ENCODE data around the gene SMC1B.
A peak's percentile ranks its signal among the peaks of the same experiment; 100 is the strongest.
"Not testable (repeated sequence)": the region's sequence is repeated elsewhere in the genome, so short reads cannot be mapped to it uniquely, and the experiment has no call there.

The SMC1B gene

DNA sequence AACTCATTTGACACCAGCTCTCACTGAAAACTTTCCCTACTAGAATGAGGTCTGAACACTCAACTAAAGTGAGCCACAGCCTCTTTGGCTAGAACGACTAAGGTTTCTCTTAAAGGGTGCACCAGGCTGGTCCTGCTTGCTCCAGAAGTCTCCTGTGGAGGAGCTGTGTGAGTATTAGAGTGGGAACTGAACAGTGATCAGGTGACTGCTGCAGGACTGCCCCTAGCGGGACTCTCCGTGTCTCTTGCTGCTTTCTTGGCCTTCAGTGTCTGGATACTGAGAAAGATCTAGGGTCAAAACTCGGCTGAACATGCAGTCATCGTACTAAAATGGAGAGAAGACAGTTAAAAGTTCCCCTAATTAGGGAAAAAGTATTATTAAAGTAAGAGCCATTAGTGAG is 69.1 kb downstream of the SMC1B start:
- no peak for DNase-seq

DNA sequence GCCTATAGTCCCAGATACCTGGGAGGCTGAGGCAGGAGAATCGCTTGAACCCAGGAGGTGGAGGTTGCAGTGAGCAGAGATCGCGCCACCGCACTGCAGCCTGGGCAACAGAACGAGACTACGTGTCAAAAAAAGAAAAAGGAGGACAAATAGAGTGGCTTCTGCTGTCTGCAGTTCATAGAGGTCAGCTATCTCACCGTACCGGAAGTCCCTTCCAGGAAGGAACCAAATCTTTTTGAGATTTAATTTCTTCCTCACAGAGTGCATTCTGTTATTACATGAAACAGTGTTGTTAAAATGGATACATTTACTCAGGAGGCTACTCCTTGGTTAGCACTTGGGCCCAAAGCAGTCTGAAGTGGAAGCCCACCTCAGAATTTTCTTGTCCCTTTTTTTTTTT is 70.3 kb downstream of the SMC1B start:
- no peak for DNase-seq

DNA sequence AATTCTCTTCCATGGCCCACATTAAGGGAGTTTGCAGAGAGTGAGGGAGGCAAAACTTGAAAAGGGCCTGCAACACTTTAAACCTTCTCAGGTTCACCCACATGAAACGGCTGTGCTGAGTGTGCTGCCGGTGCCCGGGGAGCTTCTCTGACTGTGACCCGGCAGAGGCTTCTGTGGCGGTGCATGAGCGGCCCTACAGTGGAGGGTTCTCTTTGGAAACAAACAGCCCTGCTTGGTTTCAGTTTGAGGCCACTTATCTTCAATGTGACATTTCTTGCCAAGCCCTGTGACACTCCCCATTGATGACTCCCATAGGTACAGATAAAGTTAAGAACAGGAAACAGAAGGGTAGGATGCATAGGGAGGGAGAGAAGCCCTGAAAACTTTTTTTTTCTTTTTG is 71.9 kb downstream of the SMC1B start:
- peak; percentile 52 for DNase-seq

DNA sequence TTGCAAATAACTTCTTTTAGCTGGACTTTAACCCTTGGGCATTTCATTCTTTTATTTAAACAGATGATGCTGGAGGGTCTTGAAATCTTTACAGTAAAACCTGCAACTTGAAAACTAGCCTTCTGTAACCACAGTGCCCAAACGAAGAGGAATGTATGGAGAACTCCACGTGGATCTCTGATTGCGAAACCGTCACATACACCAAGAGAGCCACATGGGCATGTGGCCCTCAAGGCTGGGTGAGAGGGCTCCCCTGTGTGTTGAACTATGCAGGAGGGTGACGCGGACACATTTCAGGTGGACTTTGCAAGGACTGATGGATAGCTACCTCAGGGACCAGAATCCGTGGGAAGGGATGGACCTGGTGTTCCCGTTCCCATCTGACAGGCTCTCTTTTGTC is 73.1 kb downstream of the SMC1B start:
- DNase-seq: no peak

DNA sequence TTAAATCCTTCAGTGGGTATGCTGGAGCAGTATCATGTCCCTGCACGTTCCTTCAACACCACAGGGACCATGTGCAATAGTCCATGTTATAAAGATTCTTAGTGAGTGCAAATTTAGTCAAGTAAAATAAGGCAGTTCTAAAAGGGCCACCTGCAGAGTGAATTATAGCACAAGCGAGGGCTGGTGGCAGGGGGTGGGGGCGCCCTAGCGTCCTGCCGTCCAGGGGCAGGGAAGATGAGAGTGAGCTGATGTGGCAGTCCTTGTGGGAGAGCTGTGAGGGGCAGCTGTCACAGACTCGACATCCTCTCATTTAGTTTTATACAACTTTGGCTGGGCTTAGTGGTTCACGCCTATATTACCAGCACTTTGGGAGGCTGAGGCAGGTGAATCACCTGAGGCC is 74.6 kb downstream of the SMC1B start:
- no peak for DNase-seq

DNA sequence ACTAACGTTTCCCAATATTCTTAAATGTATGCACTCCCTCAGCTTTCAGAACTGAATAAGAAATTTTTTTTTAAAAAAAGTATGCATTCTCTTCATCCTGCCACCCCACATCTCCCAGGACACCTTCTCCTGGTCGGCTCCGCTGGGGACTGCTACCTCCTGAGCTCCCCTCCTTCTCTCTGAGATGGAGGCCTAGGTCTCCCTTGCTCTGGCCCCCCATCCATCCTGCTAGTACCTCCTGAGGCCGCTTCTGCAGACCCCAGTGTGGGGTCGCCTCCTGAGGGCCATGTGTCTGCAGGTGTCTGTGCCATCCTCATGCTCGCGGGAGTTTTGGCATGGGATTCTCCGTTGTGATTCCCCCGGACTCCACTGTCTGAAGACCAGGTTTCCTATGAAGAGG is 75.9 kb downstream of the SMC1B start:
- no peak for DNase-seq

DNA sequence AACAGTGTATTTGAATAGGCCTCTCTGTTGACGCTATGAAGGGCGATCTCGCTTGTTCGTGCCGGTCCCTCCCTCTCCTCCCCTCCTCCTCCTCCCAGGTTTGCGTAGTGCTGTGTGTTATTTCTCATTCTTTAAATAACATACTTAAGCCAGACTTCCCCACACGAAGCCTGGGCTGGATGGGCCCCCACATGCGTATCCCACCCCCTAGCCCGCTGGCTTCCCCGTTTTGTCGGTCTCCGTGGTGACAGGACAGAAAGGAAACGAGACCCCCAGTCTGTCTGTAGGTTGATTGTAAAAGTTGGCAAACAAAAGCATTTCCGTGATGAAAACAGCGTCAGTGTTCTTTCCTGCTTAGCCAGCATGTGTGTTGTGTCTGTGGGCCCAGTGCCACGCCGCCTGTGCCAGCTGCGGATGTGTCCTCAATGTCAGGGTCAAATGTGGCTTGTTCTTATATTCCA is 76.4 kb downstream of the SMC1B start:
- no peak for DNase-seq

DNA sequence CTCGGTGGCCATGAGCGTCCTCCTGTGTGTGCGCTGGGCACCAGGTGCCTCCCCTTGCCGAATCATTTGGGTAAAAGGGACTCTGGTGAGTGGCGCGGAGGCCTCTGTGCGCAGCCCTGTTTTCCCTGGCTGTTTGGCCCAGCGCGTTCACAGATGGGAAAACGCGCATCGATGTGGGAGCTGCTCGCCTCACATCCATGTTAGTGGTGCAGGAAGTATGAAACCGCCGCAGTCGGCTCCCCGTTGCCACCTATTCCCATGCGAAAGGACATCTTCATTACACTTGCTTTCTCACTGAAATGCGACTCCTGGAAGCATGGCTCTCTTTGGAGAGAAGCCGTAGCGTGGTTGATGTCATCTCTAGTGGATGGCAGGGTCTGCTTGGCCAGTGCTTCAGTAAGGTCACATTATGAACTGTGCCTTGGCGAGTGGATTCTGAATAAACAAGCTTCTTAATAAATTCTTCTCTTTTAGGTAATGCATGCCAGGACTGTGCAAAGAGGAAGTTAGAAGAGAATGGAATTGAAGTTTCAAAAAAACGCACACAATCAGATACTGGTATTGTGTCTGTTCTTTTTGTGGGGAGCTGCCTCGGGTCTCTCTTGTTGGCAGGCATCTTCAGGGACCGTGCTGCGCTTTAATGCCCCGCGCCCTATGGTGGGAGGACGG is 77.4 kb downstream of the SMC1B start:
- DNase-seq: no peak

DNA sequence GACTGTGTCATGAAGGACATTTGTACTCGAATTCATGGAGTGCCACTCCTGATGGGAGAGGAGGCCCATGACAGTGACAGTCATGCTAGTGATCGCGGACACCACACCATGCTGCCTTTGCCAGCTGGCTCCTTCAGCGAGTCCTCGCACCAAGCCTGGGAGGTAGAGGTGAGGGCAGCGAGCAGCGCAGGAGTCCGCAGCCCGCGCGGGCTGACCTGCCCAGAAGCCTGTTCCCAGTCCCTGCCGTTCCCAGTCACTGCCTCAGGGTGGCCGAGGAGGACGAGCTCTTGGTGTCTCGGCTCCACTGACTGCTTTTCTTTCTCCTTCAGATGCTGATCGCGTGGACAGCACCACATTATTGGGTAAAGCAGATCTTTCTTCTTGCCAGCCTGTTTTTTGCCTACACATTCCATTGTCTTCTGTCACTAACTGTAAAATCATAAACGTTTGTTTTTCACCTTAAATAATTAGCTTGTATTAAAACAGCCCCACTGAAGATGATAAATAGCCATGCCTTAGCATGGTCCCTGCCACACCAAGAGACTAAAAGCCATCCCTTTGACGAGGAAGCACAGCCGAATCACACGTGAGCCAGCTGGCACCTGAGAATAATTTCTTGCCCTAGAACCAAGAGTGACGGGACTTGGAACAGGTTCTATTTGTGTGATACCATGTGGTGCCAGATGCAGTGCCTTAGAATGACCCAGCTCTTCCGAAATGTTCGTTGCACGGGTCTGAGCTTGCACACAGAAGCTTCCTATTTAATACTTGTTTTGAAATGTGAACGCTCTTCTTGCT is 78.2 kb downstream of the SMC1B start:
- DNase-seq: no peak

DNA sequence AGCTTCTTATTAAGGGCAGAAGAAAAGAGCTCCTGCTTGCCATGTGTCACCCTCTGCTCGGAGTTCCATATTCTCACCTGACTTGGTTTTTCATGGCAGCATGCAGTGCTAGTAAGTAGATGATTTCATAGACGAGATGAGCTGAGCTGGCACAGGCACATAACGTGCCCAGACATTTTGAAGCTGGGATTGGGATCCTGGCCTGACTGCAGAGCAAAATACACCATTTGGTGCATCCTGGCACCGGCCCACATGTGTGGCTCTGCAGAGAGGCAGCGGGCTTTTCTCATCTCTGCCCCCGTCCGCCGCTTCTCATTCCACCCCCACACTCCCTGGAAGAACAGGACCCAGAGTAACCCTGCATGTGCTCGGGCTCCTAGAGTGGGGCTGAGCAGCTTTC is 78.9 kb downstream of the SMC1B start:
- no peak for DNase-seq

DNA sequence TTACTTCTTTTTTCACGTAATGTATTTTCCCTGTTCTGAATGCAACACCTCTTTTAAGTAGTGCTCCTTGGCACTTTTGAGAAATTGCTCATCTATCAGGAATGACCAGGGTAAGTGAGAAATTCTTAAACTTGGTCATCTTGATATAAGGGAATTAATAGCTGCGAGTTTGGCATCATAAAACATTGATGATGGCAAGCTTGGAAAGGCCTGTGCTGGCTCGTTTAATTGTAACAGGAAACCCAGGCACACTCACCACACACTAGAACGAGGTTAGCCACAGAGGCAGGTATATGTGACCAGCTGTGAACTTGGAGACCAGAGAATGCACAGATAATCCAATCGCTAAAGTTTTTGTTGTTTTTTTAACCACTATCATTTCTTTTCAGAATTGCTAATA is 79.3 kb downstream of the SMC1B start:
- DNase-seq: no peak

DNA sequence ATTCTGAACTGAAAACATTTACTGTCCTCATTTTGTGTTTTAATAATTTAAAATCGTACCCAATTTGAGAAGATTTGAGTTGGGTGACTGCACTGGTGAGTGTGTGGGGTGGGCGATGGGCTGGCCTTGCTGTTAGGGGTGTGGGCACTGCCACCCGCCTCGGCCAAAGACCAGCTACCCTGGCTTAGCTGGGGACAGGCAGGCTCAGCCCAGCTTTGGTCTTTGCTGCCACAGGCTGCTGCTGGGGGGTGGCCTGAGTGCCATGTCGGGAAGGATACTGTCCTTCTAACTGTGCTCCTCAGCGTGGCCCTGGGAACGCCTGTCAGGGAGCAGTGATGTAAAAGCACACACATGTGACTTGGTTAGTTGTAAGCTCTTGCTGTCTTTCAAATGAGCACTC is 81.4 kb downstream of the SMC1B start:
- DNase-seq: no peak

DNA sequence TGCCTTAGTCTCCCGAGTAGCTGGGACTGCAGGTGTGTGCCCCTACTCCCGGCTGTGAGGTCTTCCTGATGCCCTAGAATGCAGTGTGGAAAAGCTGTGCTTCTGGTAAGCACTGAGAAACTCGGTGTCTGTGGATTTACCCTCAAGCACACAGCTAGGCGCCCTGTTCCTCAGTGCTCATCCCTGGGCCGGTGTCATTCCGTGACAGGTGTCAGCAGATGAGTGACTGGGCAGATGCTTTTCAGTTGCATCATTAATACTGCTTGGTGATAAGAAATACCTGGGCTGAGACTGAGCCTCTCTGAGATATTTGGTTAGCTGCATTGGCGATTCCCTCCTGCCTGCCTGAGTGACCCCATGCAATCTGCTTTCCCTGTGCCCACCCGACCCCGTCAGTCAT is 81.9 kb downstream of the SMC1B start:
- DNase-seq: no peak

DNA sequence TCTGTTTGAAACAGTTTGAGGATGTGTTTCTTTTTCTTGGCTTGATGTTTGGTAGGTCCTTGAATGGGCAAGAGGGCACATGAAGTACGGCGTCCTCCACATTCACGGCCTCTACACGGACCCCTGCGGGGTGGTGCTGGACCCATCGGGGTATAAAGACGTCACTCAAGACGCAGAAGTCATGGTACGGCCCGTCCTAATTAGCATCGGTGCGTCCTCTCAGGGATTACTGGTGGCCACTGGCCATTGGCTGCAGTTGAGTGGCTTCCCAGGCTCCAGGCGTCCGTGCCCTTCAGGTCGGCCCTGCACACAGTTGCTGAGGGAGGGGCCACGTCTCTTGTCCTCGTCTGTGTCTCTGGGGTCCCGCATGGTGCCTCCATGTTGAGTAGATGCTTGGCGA is 82.9 kb downstream of the SMC1B start:
- no peak for DNase-seq

DNA sequence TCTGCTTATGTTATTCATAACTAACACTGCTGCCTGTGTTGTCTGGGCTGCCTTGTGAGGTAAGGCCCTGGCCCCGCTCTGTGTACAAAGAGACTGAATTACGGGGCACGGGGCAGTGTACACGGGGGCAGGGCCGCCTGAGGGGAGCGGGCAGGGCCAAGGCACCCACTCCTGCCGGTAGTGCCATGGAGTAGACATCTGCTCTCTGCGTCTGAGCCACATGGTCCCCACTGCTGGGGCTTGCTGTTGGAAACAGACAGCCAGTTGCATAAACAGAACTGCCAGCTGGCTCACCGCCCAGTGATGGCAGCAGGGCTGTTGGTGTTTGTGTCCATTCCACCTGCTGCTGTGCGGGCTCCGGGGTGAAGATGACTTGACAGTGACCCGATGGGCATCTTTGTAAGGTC is 83.9 kb downstream of the SMC1B start:
- DNase-seq: no peak

DNA sequence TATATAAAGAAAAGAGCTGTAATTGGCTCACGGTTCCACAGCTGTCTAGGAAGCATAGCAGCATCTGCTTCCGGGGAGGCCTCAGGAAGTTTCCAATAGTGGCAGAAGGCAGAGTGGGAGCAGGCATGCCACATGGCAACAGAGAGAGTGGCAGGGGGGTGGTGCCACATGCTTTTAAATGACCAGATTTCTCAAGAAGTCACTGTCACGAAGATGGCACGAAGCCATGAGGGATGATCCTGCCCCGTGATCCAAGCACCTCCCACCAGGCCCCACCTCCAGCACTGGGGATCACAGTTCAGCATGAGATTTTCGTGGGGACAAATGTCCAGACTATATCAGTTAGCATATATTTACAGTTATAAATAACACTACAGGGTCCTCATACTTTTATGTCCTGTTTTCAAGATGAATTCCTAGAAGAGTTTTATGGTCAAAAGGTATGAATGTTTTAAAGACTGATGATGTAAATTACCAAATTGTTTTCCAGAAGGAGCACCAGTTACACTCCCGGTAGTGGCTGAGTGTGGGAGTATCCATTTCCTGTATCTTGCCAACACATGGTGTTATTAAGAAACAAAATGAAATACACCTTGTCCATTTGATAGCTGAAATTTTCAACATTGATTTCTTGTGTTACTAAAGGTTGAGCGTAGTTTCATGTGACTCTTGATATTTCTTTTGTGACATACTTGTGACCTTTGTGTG is 84.4 kb downstream of the SMC1B start:
- no peak for DNase-seq

DNA sequence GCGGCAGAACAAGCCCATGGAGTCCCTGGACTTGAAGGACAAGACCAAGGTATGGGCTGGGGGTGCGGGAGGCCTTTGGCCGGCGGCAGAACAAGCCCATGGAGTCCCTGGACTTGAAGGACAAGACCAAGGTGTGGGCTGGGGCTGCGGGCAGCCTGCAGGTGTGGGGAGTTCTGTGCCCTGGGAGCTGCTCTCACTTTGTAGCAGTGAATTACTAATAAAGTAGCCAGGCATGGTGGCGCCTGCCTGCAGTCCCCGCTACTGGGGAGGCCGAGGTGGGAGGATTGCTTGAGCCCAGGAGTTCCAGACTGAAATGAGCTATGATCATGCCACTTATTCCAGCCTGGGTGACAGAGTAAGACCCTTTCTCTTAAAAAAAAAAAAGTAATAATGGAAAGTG is 85.1 kb downstream of the SMC1B start:
- DNase-seq: not testable (repeated sequence)

DNA sequence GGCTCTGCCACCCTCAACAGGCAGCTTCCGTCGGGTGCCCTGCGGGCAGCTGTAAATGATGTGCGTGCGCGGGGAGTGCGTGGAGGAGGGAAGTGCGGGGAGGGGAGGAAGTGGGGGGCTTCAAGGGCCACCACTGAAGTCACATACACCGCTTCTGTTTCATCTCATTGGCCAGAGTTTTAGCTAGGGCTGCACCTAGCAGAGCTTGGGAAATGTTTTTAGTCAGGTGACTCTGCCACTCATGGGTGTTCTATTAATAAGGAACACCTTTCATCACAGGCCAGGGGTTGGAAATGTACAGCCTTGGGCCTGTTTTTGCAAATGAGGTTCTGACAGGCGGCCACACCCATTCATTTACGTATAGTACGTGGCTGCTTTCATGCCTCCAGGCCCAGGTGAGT is 89.1 kb downstream of the SMC1B start:
- DNase-seq: no peak

DNA sequence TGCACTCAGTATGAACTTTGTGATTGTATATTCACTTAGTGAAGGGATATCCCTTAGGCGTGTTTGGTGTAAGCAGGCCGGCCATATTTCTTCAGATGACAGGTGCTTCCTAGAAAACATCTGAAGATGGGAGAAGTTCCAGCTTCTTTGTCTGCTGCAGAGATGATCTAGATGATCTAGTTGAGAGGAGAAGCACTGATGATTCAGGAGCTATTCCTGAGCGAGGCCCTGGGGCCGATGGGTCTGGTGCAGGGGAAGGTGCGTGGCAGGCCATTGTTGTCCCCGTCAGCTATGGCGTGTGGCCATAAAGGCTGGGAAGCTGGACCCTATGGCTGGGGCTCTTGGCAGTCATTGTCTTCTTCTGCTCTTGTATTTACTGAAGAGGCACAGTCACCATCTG is 89.7 kb downstream of the SMC1B start:
- DNase-seq: no peak

DNA sequence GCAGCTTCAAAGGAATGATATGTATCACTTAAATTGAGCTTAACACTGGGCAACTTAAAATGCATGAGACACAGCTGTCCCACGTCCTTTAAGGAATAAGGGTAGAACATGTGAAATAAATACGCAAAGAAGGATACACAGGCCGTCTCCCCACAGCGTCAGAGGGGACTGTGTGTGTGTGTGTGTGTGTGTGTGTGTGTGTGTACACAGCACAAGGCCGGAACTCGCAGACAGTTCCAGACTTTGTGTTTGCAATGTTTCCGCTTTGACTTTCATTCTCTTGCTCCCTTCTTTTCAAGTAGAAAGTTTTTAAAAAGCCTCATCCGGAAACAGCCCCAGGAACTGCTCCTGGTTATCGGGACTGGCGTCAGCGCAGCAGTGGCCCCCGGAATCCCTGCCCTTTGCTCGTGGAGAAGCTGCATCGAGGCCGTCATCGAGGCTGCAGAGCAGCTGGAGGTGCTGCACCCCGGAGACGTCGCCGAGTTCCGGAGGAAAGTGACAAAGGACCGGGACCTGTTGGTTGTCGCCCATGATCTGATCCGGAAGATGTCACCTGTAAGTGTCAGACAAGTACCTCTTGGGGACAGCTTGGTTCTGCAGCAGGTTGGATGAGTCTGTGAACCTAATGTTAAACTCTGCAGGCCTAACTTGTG is 90.4 kb downstream of the SMC1B start:
- no peak for DNase-seq

DNA sequence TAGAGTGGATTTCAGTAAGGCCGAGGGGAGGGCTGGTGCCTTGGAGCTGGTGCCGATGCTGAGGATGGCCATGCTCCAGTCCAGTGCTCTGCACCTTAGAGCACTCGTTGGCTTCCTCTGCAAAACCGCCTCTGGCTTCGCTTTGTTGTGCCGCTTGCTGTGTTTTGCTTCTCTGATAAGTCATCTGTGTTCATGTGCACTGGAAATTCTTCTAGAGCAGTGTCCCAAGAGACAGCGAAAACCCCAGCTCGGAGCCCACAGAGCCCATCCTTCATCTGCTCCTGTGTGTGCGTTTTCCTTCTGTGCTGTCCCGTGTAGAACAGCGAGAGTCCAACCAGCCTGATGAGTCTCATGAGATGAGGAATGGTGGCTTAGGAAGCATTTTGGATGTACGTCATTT is 91.6 kb downstream of the SMC1B start:
- DNase-seq: no peak

DNA sequence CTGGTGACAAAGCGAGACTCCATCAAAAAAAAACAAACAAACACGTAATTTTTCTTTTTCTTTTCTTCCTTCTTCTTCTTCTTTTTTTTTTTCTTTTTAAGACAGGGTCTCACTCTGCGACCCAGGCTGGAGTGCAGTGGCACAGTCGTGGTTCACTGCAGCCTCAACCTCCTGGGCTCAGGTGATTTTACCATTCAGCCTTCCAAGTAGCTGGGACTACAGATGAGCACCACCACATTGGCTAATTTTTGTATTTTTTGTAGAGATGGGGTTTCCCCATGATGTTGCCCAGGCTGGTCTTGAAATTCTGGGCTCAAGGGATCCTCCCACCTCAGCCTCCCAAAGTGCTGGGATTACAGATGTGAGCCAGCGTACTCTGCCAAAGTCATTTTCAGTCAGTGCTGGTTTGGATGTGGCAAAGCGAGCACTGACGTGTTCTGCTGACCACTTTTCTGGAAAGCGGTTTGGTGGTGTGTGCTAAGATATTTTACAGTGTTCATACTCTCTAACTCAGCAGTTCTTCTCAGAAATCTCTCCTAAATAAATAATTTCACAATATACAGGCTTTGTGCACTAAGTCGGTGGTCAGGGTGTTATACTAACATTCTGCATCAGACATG is 92.9 kb downstream of the SMC1B start:
- no peak for DNase-seq

DNA sequence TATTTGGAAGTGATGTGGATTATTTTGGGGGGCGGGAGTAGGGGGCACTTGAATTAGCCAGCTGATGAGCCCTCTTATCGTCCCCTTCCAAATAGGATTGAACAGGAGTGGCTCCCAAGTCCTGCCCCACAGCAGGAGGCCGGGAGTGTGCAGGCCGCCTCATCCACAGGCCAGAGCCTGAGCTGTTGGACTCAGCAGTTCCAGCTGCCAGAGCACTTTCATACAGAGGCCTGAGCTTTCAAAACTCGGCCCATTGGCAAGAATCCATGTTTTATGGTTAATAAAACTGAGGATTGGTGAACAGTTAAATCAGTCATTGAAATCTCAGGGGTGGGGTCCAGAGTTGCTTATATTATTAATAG is 94.1 kb downstream of the SMC1B start:
- no peak for DNase-seq
